Endothelial cell of umbilical vein (primary cell): ENCODE data around the gene PABPC1L. TPM values are rescaled to one million over a fixed set of nuclear protein-coding genes. Genes with fewer than 3 reads are reported as not detected.

Experiments used
- BruUV-seq: library from RNA; stranded (reverse); fragments of 400-500 nt; replicated peaks from 2 replicates; lab custom pipeline; 2021; lab: Mats Ljungman, UMichigan
- CTCF ChIA-PET: fragments of 300-600, 350-600 bp; sonication (Branson Sonifier 250); formaldehyde crosslinking; loops from one replicate; lab custom pipeline; 2021; ENCODE audit warnings: antibody characterized with exemption, inconsistent platforms; lab: Charles Lee
- POLR2A ChIA-PET: fragments of 300-600, 350-600 bp; sonication (Branson Sonifier 250); formaldehyde crosslinking; loops from one replicate; lab custom pipeline; 2021; ENCODE audit warnings: antibody characterized with exemption, inconsistent platforms; lab: Charles Lee
- DNase-seq: peaks from one replicate; pipeline ENCODE4 v3.0.0-alpha.2; 2011; ENCODE audit warnings: low read depth, low spot score
- FAIRE-seq: peaks from 2 replicates; lab custom pipeline; 2011; peaks lifted over from hg19 to GRCh38; lab: Jason Lieb, UNC
- H2AFZ ChIP-seq: 2 replicates; pipeline ENCODE4 v1.6.0; 2012; ENCODE audit warnings: low read depth, low read length, control low read depth, inconsistent platforms
- H3K27ac ChIP-seq: 2 replicates; pipeline ENCODE4 v1.5.1; 2011; ENCODE audit warnings: low read depth, mild to moderate bottlenecking, control low read depth, low read length, moderate library complexity; ENCODE audit not compliant: insufficient read depth
- H3K27me3 ChIP-seq, 2 experiments: 2 replicates each; pipeline versions ENCODE4 v1.6.0 to v1.6.1; 2011; ENCODE audit warnings: low read length in 2 of 2, mixed read lengths in 1 of 2; ENCODE audit not compliant: control insufficient read depth in 2 of 2, insufficient read depth in 2 of 2
- H3K36me3 ChIP-seq, 2 experiments: 2 replicates in 1 of 2; 3 replicates in 1 of 2; pipeline ENCODE4 v1.5.1; 2011; ENCODE audit warnings: low read length in 2 of 2, mild to moderate bottlenecking in 1 of 2, moderate library complexity in 1 of 2; ENCODE audit not compliant: control insufficient read depth in 2 of 2, insufficient read depth in 2 of 2; ENCODE audit errors: extremely low read depth in 1 of 2
- H3K4me1 ChIP-seq: 3 replicates; pipeline ENCODE4 v1.5.1; 2011; ENCODE audit warnings: mild to moderate bottlenecking, low read length; ENCODE audit not compliant: control insufficient read depth, insufficient read depth; ENCODE audit errors: extremely low read depth
- H3K4me2 ChIP-seq: 2 replicates; pipeline ENCODE4 v1.6.1; 2011; ENCODE audit warnings: low read length, control low read depth, mixed read lengths; ENCODE audit not compliant: insufficient read depth
- H3K4me3 ChIP-seq, 3 experiments: fragments of 200-600 bp in 1 of 3; sonication (generic), shearing (Covaris generic) in 1 of 3; replicated peaks in 1 of 3; 2 replicates each; pipeline ENCODE4 v1.5.1; 2011 to 2016; ENCODE audit warnings: control low read depth in 3 of 3, low read length in 3 of 3, mild to moderate bottlenecking in 2 of 3, inconsistent platforms in 1 of 3, low read depth in 1 of 3, moderate library complexity in 1 of 3; ENCODE audit not compliant: insufficient read depth in 1 of 3
- H3K79me2 ChIP-seq: 2 replicates; pipeline ENCODE4 v1.6.0; 2012; ENCODE audit warnings: low read length, inconsistent platforms; ENCODE audit not compliant: control insufficient read depth, insufficient read depth
- H3K9ac ChIP-seq: replicated peaks from 2 replicates; pipeline ENCODE3; 2011; ENCODE audit warnings: low read length, control low read depth; ENCODE audit not compliant: insufficient read depth; ENCODE audit errors: extremely low read depth
- H3K9me1 ChIP-seq: replicated peaks from 3 replicates; pipeline ENCODE4 v1.6.0; 2011; ENCODE audit warnings: mild to moderate bottlenecking, low read length; ENCODE audit not compliant: control insufficient read depth, insufficient read depth; ENCODE audit errors: extremely low read depth
- H3K9me3 ChIP-seq: replicated peaks from 2 replicates; pipeline ENCODE4 v1.5.1; 2012; ENCODE audit warnings: low read length, inconsistent platforms; ENCODE audit not compliant: control insufficient read depth, insufficient read depth
- H4K20me1 ChIP-seq: replicated peaks from 2 replicates; pipeline ENCODE3; 2011; ENCODE audit warnings: mild to moderate bottlenecking, low read length; ENCODE audit not compliant: control insufficient read depth, insufficient read depth; ENCODE audit errors: extremely low read depth
- EZH2 ChIP-seq: IDR thresholded peaks from 2 replicates; pipeline ENCODE4 v1.6.1; 2012; ENCODE audit warnings: borderline replicate concordance, low read depth, mild to moderate bottlenecking, moderate library complexity, low read length, inconsistent platforms; ENCODE audit not compliant: severe bottlenecking
- FOS ChIP-seq: IDR thresholded peaks from 2 replicates; pipeline ENCODE4 v1.6.1; 2011; ENCODE audit warnings: mild to moderate bottlenecking, low read length, moderate library complexity, borderline replicate concordance; ENCODE audit not compliant: insufficient read depth
- GATA2 ChIP-seq: IDR thresholded peaks from 2 replicates; pipeline ENCODE4 v1.7.0; 2011; ENCODE audit warnings: low read depth, mild to moderate bottlenecking, moderate library complexity, mixed read lengths, low read length; ENCODE audit not compliant: insufficient read length, insufficient read depth
- JUN ChIP-seq: IDR thresholded peaks from 2 replicates; pipeline ENCODE4 v1.6.1; 2011; ENCODE audit warnings: borderline replicate concordance, low read depth; ENCODE audit not compliant: insufficient read length, insufficient read depth
- MYC ChIP-seq: IDR thresholded peaks from one replicate; pipeline ENCODE4 v1.6.1; 2011; ENCODE audit warnings: mild to moderate bottlenecking, low read depth, low read length
- POLR2A ChIP-seq: IDR thresholded peaks from 2 replicates; pipeline ENCODE4 v1.6.1; 2012; ENCODE audit warnings: low read depth, mild to moderate bottlenecking, control low read depth, low read length
- POLR2AphosphoS5 ChIP-seq: IDR thresholded peaks from 2 replicates; pipeline ENCODE4 v1.6.1; 2012; ENCODE audit warnings: low read depth, mild to moderate bottlenecking, control low read depth, low read length, moderate library complexity; ENCODE audit not compliant: insufficient read depth
- dilution Hi-C: fragments of 300-500 bp; cut with MboI; formaldehyde crosslinking; loops from one replicate; pipeline ENCODE4 v1.15.0; 2019; ENCODE audit warnings: low sequenced_read_pairs; ENCODE audit not compliant: extremely low pct_ligation_motif_present
- intact Hi-C: fragments of 100-400 bp; cut with micrococcal nuclease; formaldehyde crosslinking; loops from one replicate; pipeline ENCODE4 v1.10.0; 2022
- polyA plus RNA-seq, 4 experiments: library from polyadenylated mRNA; depleted of rRNA in 3 of 4; stranded (reverse) in 3 of 4; unstranded in 1 of 4; fragments of >200 nt; gene quantifications; 2 replicates each; pipeline versions ENCODE4 v1.2.1 to v1.2.3, GENCODE V29; 2011 to 2012; ENCODE audit warnings: missing spikeins in 1 of 4
- total RNA-seq: library from RNA; stranded (reverse); gene quantifications from 2 replicates; pipeline ENCODE4 v1.2.3, GENCODE V29; 2021
- TF ChIP-seq, protein P1 (sequence below): IDR thresholded peaks from 2 replicates; pipeline ENCODE4 v1.6.1; 2011; ENCODE audit not compliant: insufficient read depth, insufficient read length
- TF ChIP-seq, protein P2 (sequence below), 2 donors: IDR thresholded peaks; 1 replicate in 1 of 2; 2 replicates in 1 of 2; pipeline ENCODE4 v1.5.1; 2011; ENCODE audit warnings: low read length in 2 of 2, mild to moderate bottlenecking in 2 of 2, moderate library complexity in 2 of 2, control low read depth in 1 of 2, inconsistent platforms in 1 of 2, low read depth in 1 of 2; ENCODE audit not compliant: insufficient read depth in 1 of 2; ENCODE audit errors: extremely low read depth in 1 of 2

PABPC1L gene
- total and polyA plus RNA-seq, 2 donors (not counting 3 experiments of a cell fraction or from before 2014, with no cell fraction given) = 7.8 to 12.6 TPM

GRCh38 chr20:44924541-44924940 is 14.7 kb downstream of the PABPC1L start:
- Histone ChIP-seq H3K36me3 (no peaks in the 10 kb centered on the region), H2AFZ (no peak overlapping the region), H3K79me2 (no peaks in the 10 kb centered on the region), H3K27me3 (no peaks in the 10 kb centered on the region), H3K27ac (no peak overlapping the region), H3K4me2 (no peak overlapping the region), H3K9ac (no peak overlapping the region), H3K9me3 (no peaks in the 10 kb centered on the region), H3K9me1 (no peaks in the 10 kb centered on the region), H3K4me3 (no peak overlapping the region), H4K20me1 (no peaks in the 10 kb centered on the region), H3K4me1 (no peaks in the 10 kb centered on the region)
- dilution Hi-C loops (no loop called here), intact Hi-C loops (no loop called here)
- DNase-seq (no peak), FAIRE-seq (no peak)
- ChIA-PET CTCF (interaction anchor here (2.0 kb wide), 1 partner anchor 21 kb away, joined by 4 read pairs; no protein-coding TSS in a partner anchor), POLR2A (interaction anchor here (0.7 kb wide), 1 partner anchor 32 kb away, joined by 6 read pairs; no protein-coding TSS in a partner anchor)
- BruUV-seq = no TSS peak
- TF ChIP-seq POLR2AphosphoS5 = no peak
- TF ChIP-seq, protein P1, sequence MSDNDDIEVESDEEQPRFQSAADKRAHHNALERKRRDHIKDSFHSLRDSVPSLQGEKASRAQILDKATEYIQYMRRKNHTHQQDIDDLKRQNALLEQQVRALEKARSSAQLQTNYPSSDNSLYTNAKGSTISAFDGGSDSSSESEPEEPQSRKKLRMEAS = no peak
- TF ChIP-seq FOS = no peak
- TF ChIP-seq EZH2 = no peak
- TF ChIP-seq JUN = no peak
- TF ChIP-seq, protein P2, sequence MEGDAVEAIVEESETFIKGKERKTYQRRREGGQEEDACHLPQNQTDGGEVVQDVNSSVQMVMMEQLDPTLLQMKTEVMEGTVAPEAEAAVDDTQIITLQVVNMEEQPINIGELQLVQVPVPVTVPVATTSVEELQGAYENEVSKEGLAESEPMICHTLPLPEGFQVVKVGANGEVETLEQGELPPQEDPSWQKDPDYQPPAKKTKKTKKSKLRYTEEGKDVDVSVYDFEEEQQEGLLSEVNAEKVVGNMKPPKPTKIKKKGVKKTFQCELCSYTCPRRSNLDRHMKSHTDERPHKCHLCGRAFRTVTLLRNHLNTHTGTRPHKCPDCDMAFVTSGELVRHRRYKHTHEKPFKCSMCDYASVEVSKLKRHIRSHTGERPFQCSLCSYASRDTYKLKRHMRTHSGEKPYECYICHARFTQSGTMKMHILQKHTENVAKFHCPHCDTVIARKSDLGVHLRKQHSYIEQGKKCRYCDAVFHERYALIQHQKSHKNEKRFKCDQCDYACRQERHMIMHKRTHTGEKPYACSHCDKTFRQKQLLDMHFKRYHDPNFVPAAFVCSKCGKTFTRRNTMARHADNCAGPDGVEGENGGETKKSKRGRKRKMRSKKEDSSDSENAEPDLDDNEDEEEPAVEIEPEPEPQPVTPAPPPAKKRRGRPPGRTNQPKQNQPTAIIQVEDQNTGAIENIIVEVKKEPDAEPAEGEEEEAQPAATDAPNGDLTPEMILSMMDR (IDR thresholded peaks at IDR 0.05; ENCODE audit: extremely low read depth in 1 of 2, insufficient read depth in 1 of 2, low read depth in 1 of 2, low read length in 2 of 2) = no peak
- no peak for TF ChIP-seq GATA2
- TF ChIP-seq MYC = no peak
- TF ChIP-seq POLR2A = no peak
